Mesothelial cell of epicardium (in vitro differentiated cells): Measurements from ENCODE around the gene MRPL46. TPM values are rescaled to one million over a fixed set of nuclear protein-coding genes. Genes with fewer than 3 reads are reported as not detected.

Source experiments
- DNase-seq, 2 experiments: peaks; one replicate each; pipeline ENCODE4 v3.0.0; 2021; ENCODE audit warnings: low spot score in 2 of 2; ENCODE audit not compliant: unreplicated experiment in 2 of 2
- H3K27ac Mint-ChIP-seq: 2 replicates; pipeline ENCODE4 v1.8.0; 2021; ENCODE audit warnings: mixed read lengths
- H3K27me3 Mint-ChIP-seq: 2 replicates; pipeline ENCODE4 v1.8.0; 2021; ENCODE audit warnings: low read depth, mixed read lengths
- H3K36me3 Mint-ChIP-seq: 2 replicates; pipeline ENCODE4 v1.8.0; 2021; ENCODE audit warnings: mixed read lengths
- H3K4me1 Mint-ChIP-seq: 2 replicates; pipeline ENCODE4 v1.8.0; 2021; ENCODE audit warnings: mixed read lengths
- H3K4me3 Mint-ChIP-seq: 2 replicates; pipeline ENCODE4 v1.8.0; 2021; ENCODE audit warnings: mild to moderate bottlenecking, moderate library complexity, mixed read lengths
- H3K9me3 Mint-ChIP-seq: 2 replicates; pipeline ENCODE4 v1.8.0; 2021; ENCODE audit warnings: mixed read lengths
- total RNA-seq: library from RNA; stranded (reverse); gene quantifications from 3 replicates; pipeline ENCODE4 v1.2.1, GENCODE V29; 2021
- TF ChIP-seq, protein P1 (sequence below): fragments of 200-600 bp; sonication (generic); IDR thresholded peaks from one replicate; pipeline ENCODE4 v1.5.0; 2021; ENCODE audit warnings: antibody characterized with exemption; ENCODE audit not compliant: unreplicated experiment

Gene MRPL46
- total RNA-seq, 1 donor from 2014 or later, result 18.6 TPM

DNA sequence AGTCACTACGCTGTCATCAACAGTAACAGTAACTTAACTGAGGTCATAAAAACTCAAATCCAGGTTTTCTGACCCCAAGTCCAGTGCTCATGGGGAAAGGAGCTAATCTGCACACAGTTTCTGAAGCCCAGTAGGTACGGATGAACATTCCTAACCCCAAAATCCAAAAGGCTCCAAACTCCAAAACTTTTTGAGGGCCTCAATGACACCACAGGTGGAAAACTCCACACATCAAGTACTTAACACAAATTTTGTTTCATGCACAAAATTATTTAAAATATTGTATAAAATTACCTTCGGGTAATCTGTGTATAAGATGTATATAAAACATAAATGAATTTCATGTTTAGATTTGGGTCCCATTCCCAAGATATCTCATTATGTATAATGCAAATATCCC is 10.5 kb downstream of the MRPL46 start:
- Mint-ChIP-seq H3K27ac (no peak overlapping the region), H3K27me3 (peaks cover 8% of the 10 kb centered on the region), H3K4me3 (no peak overlapping the region), H3K4me1 (no peaks in the 10 kb centered on the region), H3K36me3 (peaks cover 8% of the 10 kb centered on the region), H3K9me3 (no peaks in the 10 kb centered on the region)
- TF ChIP-seq, protein P1, sequence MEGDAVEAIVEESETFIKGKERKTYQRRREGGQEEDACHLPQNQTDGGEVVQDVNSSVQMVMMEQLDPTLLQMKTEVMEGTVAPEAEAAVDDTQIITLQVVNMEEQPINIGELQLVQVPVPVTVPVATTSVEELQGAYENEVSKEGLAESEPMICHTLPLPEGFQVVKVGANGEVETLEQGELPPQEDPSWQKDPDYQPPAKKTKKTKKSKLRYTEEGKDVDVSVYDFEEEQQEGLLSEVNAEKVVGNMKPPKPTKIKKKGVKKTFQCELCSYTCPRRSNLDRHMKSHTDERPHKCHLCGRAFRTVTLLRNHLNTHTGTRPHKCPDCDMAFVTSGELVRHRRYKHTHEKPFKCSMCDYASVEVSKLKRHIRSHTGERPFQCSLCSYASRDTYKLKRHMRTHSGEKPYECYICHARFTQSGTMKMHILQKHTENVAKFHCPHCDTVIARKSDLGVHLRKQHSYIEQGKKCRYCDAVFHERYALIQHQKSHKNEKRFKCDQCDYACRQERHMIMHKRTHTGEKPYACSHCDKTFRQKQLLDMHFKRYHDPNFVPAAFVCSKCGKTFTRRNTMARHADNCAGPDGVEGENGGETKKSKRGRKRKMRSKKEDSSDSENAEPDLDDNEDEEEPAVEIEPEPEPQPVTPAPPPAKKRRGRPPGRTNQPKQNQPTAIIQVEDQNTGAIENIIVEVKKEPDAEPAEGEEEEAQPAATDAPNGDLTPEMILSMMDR, result no peak
- DNase-seq, result no peak

DNA sequence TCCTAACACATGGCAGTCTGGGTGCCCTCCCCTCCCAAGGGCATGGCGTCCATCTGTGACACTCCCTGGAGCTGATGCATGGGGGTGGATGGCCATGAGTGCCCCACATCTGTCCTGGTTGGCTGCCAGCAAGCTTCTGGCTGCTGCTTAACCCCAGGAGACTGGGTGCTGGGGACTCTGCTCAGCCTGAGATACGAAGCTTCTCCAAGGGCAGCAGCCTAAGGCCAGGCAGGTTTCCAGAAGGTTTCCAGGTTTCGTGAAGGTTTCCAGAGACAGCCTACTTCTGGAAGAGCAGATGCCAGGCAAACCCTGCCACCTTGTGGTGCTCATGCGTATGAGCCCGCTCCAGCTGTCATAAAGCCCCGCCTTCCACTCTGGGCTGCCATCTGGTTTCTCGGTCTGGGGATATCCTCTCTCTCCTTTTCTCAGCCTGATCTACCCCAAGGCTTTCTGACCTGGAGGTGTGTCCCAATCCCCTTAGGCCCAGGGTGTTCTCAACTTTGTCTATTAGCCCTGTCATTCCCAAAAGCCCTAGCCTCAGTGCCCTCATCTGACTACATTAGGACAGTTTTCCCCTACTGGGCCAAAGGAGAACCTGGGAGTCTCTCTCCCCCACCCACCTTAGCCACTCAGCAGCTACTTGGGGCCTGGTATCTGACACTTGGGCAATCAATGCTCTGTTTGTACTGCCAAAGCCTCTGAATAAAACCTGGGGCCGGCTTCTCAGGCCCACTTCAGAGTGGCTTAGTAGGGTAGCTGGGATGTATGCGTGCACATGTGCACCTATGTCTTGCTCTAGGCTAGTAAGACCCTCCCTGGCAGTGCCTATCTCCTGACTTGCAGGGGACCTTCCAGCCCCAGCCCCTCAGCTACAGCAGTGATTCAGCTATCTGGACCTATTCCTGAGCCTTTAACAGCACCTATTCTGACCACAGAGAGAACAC is 12.0 kb downstream of the MRPL46 start:
- H3K27ac Mint-ChIP-seq, result no peak overlapping the region
- H3K4me1 Mint-ChIP-seq, result no peaks in the 10 kb centered on the region
- TF ChIP-seq, protein P1, result peak; percentile 61
- H3K27me3 Mint-ChIP-seq, result peaks cover 18% of the 10 kb centered on the region
- H3K9me3 Mint-ChIP-seq, result no peaks in the 10 kb centered on the region
- no peak overlapping the region for H3K4me3 Mint-ChIP-seq
- peak in 1 of 2 experiments; percentile 55 for DNase-seq
- peaks cover 5% of the 10 kb centered on the region for H3K36me3 Mint-ChIP-seq

DNA sequence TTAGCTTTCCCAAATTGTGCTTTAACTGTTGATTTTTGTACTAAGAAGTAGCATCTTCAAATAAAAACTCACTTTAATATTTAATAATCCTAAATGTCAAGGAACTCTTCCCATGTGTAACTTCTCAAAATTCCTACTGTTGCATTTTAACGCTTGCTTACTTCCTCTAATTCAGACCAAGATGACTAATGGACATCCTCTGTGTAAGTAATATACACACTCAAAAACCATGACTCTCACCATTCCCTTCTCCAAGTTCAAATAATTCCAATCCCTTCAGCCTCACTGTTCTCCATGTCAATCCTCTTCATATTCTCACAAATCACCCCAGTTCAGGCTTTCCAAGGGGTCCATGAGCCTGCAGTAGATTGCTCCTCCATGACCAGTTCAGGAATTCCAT is 13.0 kb downstream of the MRPL46 start:
- peaks cover 24% of the 10 kb centered on the region for H3K27me3 Mint-ChIP-seq
- H3K4me1 Mint-ChIP-seq, result no peaks in the 10 kb centered on the region
- H3K36me3 Mint-ChIP-seq, result peaks cover under 1% of the 10 kb centered on the region
- no peak overlapping the region for H3K4me3 Mint-ChIP-seq
- H3K27ac Mint-ChIP-seq, result no peak overlapping the region
- no peak for DNase-seq
- TF ChIP-seq, protein P1, result no peak
- H3K9me3 Mint-ChIP-seq, result no peaks in the 10 kb centered on the region

DNA sequence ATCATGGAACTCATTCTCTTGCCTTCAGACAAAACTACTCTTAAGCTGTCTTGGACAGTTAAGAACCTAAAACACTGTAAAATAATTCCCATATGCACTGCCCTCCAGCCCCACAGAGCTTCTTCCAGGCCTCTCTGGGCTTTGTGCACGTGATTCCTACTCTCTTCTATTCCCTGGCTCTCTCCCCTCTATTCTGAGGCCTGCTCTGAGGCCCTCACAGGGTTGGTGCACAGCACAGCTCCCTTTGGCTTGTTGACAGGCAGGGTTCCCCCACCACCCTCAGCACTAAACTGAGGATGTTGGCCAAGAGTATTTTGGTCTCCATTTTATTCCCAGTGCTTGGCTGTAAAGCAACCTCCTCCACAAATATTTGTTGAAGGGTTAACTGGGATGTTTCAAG is 13.5 kb downstream of the MRPL46 start:
- no peak overlapping the region for H3K4me3 Mint-ChIP-seq
- H3K4me1 Mint-ChIP-seq, result no peaks in the 10 kb centered on the region
- H3K36me3 Mint-ChIP-seq, result no peaks in the 10 kb centered on the region
- DNase-seq, result no peak
- TF ChIP-seq, protein P1, result no peak
- no peak overlapping the region for H3K27ac Mint-ChIP-seq
- no peaks in the 10 kb centered on the region for H3K9me3 Mint-ChIP-seq
- H3K27me3 Mint-ChIP-seq, result peaks cover 26% of the 10 kb centered on the region

DNA sequence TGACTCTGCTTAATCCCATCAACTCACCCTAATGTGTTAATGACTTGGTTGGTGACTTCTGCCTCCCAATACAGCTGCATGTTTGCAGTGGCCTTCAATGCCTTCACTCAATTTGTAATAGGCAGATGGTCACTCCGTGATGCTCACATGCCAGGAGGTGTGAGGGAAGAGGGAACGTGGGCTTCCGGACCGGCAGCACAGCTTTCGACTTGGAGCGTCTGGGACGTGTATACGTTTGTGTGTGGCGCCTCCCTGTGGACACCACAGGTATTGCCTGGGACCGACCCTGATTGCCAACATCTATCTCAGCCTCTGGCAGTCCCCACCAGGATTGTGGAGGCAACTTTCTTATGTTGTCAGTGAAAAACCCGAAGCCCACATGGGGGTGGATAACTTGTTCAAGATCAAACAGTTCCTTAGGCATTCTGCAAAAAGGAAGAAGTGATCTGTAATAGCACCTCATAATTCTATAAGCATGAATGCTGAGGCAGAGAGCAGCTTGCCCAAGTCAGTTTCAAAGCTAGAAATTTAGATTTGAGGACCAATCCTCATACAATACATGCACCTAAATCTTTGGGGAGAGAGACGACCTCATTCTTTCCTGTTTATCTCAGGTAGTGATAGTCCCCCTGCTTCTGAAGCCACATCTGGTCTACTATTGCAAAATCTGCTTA is 16.9 kb downstream of the MRPL46 start:
- TF ChIP-seq, protein P1, result peak; percentile 84
- Mint-ChIP-seq H3K4me3 (no peak overlapping the region), H3K4me1 (no peaks in the 10 kb centered on the region), H3K27ac (no peak overlapping the region), H3K36me3 (no peaks in the 10 kb centered on the region), H3K27me3 (peaks cover 45% of the 10 kb centered on the region), H3K9me3 (peaks cover 4% of the 10 kb centered on the region)
- peak; percentile 49 to 83 for DNase-seq
